Epithelial cell of alveolus of lung (primary cell): Measurements from ENCODE around the gene PDLIM4. TPM values are rescaled to one million over a fixed set of nuclear protein-coding genes. Genes with fewer than 3 reads are reported as not detected.

Experiments used
- total RNA-seq: library from RNA; depleted of rRNA; stranded (reverse); fragments of >200 nt; gene quantifications from 2 replicates; pipeline ENCODE4 v1.2.1, GENCODE V29; 2015

PDLIM4 gene
- 51.2 and 141 TPM in 2 replicates for total RNA-seq

GRCh38 chr5:132257131-132258101 lies at the start of gene PDLIM4:
PDLIM4 (plus strand) TSS chr5:132257696; CDS start chr5:132257735, 39 bp downstream.

GRCh38 chr5:132227485-132228240 lies 29.8 kb upstream of the PDLIM4 start, which contains the start of gene P4HA2:
P4HA2 (minus strand) TSS chr5:132227853; CDS start chr5:132218626, 9,227 bp downstream.

GRCh38 chr5:132293992-132294727 lies 36.7 kb downstream of the PDLIM4 start, which contains the start of gene SLC22A4:
SLC22A4 (plus strand) TSS chr5:132294394; CDS start chr5:132294617, 223 bp downstream.

Other genes starting within 250 kb of the PDLIM4 start
- not detected in 2 replicates for gene ACSL6, start 246.0 kb upstream of the PDLIM4 start, total RNA-seq
- gene IL3, start 197.0 kb upstream of the PDLIM4 start, total RNA-seq: not detected in 2 replicates
- gene CSF2, start 183.9 kb upstream of the PDLIM4 start, total RNA-seq: 6.2 TPM in 1 of 2 replicates, not detected in the other
- gene P4HA2, start 29.8 kb upstream of the PDLIM4 start, total RNA-seq: 106 and 242 TPM in 2 replicates
- 0.08 and 3.4 TPM in 2 replicates for gene SLC22A4, start 36.7 kb downstream of the PDLIM4 start, total RNA-seq
- gene SLC22A5, start 112.0 kb downstream of the PDLIM4 start, total RNA-seq: 4.1 and 5.1 TPM in 2 replicates
- gene IRF1, start 233.1 kb downstream of the PDLIM4 start, total RNA-seq: 13.6 and 48.6 TPM in 2 replicates